ENCODE results near the gene LRMDA.

DNA sequence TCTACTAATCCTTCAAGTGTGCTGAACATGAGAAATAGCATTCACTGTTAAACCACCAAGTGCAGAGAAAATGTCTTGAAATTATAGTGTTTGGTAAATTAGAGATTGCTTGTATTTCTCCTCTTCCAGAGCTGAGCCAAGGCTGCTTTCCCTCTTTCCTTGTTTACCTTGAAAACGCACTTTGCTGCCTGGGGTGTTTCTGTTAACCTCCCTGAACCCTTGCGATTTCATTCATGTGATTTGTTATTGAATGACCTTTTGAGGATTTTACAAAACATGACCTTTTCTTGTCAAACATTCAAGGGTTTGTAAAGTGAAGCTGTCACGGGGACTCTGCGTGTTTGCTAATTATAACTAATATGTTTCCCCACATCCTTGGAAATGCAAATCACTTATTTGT is 169.4 kb downstream of the LRMDA start:
- TF ChIP-seq, protein P1, sequence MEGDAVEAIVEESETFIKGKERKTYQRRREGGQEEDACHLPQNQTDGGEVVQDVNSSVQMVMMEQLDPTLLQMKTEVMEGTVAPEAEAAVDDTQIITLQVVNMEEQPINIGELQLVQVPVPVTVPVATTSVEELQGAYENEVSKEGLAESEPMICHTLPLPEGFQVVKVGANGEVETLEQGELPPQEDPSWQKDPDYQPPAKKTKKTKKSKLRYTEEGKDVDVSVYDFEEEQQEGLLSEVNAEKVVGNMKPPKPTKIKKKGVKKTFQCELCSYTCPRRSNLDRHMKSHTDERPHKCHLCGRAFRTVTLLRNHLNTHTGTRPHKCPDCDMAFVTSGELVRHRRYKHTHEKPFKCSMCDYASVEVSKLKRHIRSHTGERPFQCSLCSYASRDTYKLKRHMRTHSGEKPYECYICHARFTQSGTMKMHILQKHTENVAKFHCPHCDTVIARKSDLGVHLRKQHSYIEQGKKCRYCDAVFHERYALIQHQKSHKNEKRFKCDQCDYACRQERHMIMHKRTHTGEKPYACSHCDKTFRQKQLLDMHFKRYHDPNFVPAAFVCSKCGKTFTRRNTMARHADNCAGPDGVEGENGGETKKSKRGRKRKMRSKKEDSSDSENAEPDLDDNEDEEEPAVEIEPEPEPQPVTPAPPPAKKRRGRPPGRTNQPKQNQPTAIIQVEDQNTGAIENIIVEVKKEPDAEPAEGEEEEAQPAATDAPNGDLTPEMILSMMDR (IDR thresholded peaks at IDR 0.05), result no peak
- TF ChIP-seq POLR2A (IDR thresholded peaks at IDR 0.05) (no peak), POLR2AphosphoS5 (IDR thresholded peaks at IDR 0.05) (no peak)
